Cardiac muscle cell (in vitro differentiated cells and primary cell): Measurements from ENCODE around the gene CNP. TPM values are rescaled to one million over a fixed set of nuclear protein-coding genes. Genes with fewer than 3 reads are reported as not detected.

ENCODE experiments used
- DNase-seq, 2 donors: peaks; one replicate each; pipeline versions ENCODE4 v3.0.0 to v3.0.0-alpha.2; 2010 to 2017; ENCODE audit warnings: low read depth in 1 of 2, low spot score in 1 of 2
- H3K27ac ChIP-seq: fragments of 200-600 bp; sonication (generic); 2 replicates; pipeline ENCODE4 v1.5.1; 2016
- H3K27me3 ChIP-seq: fragments of 200-600 bp; sonication (generic); 2 replicates; pipeline ENCODE4 v1.6.0; 2016; ENCODE audit warnings: control low read depth
- H3K36me3 ChIP-seq: fragments of 200-600 bp; sonication (generic); 2 replicates; pipeline ENCODE4 v1.5.1; 2016; ENCODE audit warnings: control low read depth
- H3K4me1 ChIP-seq: fragments of 200-600 bp; sonication (generic); 2 replicates; pipeline ENCODE4 v1.8.1; 2017; ENCODE audit warnings: low read depth, mild to moderate bottlenecking, mixed run types
- H3K4me3 ChIP-seq: fragments of 200-600 bp; sonication (generic); 2 replicates; pipeline ENCODE4 v1.5.1; 2016; ENCODE audit warnings: mild to moderate bottlenecking
- H3K9me3 ChIP-seq: fragments of 200-600 bp; sonication (generic); 2 replicates; pipeline ENCODE4 v1.5.1; 2017; ENCODE audit warnings: low read depth, mild to moderate bottlenecking, control low read depth
- CTCF ChIP-seq: IDR thresholded peaks from 2 replicates; pipeline ENCODE4 v1.5.1; 2012; ENCODE audit warnings: low read depth, mild to moderate bottlenecking, low read length
- polyA plus RNA-seq: library from polyadenylated mRNA; unstranded; fragments of >200 nt; fragmentation: Nextera tagmentation; extraction: Ambion mirVana; gene quantifications from 2 replicates; pipeline ENCODE4 v1.2.1, GENCODE V29; 2016
- total RNA-seq: library from RNA; depleted of rRNA; stranded (reverse); fragments of >200 nt; gene quantifications from 2 replicates; pipeline ENCODE4 v1.2.3, GENCODE V29; 2016

CNP gene
- total and polyA plus RNA-seq, 2 experiments from 2014 or later, result 69.0 to 82.8 TPM

DNA sequence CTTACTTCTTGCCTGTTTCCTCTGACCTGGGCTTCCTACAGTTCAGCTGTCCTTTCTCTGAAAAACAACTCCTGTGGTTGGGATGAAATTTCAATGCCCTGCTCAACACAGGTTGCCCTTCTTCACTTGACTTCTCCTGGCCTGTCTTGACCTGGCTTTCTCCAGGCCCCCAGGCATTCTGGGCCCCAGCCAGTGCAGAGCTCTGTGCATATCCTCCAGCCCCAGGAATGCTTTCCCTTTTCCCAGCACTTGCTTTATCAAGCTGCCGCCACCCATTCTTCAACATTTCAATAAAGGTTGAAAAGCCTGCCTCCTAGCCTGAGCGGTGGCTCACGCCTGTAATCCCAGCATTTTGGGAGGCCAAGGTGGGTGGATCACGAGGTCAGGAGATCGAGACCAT, 25.4 kb upstream of the CNP start:
- no peaks in the 10 kb centered on the region for H3K27me3 ChIP-seq
- no peak overlapping the region for H3K4me3 ChIP-seq
- DNase-seq, result no peak
- H3K9me3 ChIP-seq, result no peaks in the 10 kb centered on the region
- no peak overlapping the region for H3K27ac ChIP-seq
- no peaks in the 10 kb centered on the region for H3K4me1 ChIP-seq
- peaks cover under 1% of the 10 kb centered on the region for H3K36me3 ChIP-seq
- no peak for TF ChIP-seq CTCF

DNA sequence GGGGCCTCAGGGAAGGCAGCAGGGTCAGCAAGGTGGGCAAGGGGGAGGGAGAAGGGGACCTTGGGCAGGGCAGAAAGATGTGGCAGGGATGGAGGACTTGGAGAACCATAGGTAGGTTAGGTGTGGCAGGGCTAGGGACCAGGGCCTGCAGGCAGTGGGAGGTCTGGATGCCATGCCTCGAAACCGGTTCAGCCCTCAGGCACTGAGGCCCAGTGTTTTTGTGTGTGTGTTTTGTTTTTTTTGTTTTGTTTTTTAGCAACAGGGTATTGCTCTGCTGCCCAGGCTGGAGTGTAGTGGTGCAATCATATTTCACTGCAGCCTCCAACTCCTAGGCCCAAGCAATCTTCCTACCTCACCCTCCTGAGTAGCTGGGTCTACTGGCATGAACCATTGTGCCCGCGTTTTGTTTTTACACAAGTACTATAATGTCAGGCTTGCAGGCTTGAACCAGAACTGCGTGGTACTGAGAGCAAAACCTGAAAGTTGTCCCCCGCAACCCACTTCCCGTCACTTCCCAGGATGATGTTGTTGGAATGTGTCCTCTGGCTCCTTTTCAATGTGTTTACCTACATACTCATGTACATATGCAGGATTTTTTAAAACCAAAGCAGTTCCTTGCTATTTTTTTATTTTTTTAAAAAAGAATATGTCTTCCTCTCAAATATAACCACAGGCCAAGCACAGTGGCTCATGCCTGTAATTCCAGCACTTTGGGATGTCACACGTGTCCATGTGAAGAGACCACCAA, 23.8 kb upstream of the CNP start:
- Histone ChIP-seq H3K27me3 (no peaks in the 10 kb centered on the region), H3K27ac (no peak overlapping the region), H3K9me3 (no peaks in the 10 kb centered on the region), H3K36me3 (no peaks in the 10 kb centered on the region), H3K4me3 (no peak overlapping the region), H3K4me1 (no peaks in the 10 kb centered on the region)
- TF ChIP-seq CTCF, result no peak
- no peak for DNase-seq

DNA sequence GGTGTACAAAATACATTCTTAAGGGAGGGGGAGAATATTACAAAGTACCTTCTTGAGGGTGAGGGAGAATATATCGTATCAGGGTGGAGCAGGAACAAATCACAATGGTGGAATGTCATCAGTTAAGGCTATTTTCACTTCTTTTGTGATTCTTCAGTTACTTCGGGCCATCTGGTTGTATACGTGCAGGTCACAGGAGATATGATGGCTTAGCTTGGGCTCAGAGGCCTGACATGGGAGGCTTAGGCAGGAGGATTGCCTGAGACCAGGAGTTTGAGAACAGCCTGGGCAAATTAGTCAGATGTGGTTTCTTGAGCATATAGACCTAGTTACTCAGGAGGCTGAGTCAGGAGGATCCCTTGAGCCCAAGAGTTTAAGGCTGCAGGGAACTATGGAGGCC, 23.1 kb upstream of the CNP start:
- no peaks in the 10 kb centered on the region for H3K4me1 ChIP-seq
- H3K36me3 ChIP-seq, result no peaks in the 10 kb centered on the region
- TF ChIP-seq CTCF, result no peak
- no peaks in the 10 kb centered on the region for H3K9me3 ChIP-seq
- no peak overlapping the region for H3K4me3 ChIP-seq
- H3K27me3 ChIP-seq, result no peaks in the 10 kb centered on the region
- no peak overlapping the region for H3K27ac ChIP-seq
- DNase-seq, result no peak

DNA sequence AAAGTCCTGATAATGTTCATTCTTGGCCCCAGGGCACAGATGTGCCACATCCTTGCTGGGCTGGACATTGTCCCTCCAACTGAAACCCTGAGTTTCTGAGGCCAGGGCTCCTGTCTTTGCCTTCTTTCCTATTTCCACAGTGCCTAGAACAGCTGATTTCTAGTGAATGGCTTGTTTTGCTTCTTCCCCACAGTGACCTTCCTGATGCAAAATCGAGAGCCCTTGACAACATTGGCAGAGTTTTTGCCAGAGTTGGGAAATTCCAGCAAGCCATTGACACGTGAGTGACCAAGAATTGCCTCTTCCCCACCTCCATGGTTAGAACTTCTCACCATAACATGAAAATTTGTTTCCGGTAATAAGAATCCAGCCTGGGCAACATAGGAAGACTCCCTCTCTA, 21.7 kb upstream of the CNP start:
- no peaks in the 10 kb centered on the region for H3K9me3 ChIP-seq
- TF ChIP-seq CTCF, result no peak
- H3K27me3 ChIP-seq, result no peaks in the 10 kb centered on the region

GRCh38 chr17:41948762-41949460, 17.7 kb upstream of the CNP start:
- Histone ChIP-seq H3K27ac (no peak overlapping the region), H3K4me3 (no peak overlapping the region), H3K36me3 (peaks cover under 1% of the 10 kb centered on the region), H3K4me1 (no peaks in the 10 kb centered on the region), H3K9me3 (no peaks in the 10 kb centered on the region), H3K27me3 (no peaks in the 10 kb centered on the region)
- TF ChIP-seq CTCF, result no peak
- DNase-seq, result no peak

More for the DNA sequence above, 21.7 kb upstream of the CNP start:
- DNase-seq, result no peak
- Histone ChIP-seq H3K4me3 (no peak overlapping the region), H3K4me1 (no peaks in the 10 kb centered on the region), H3K27ac (no peak overlapping the region), H3K36me3 (no peaks in the 10 kb centered on the region)
